Mesenchymal stem cell (in vitro differentiated cells and primary cell): Measurements from ENCODE around the gene DAO.

ENCODE experiments used
- DNase-seq: peaks from one replicate; pipeline ENCODE4 v3.0.0-alpha.2; 2013
- H2AFZ ChIP-seq: one replicate; pipeline ENCODE4 v1.6.1; 2013; ENCODE audit warnings: low read depth, mild to moderate bottlenecking, control low read depth, inconsistent platforms, low read length, moderate library complexity
- H2AK5ac ChIP-seq: 2 replicates; pipeline ENCODE4 v1.6.1; 2013; ENCODE audit warnings: low read length, moderate library complexity, mild to moderate bottlenecking, inconsistent platforms; ENCODE audit not compliant: severe bottlenecking
- H2BK120ac ChIP-seq: one replicate; pipeline ENCODE4 v1.6.1; 2013; ENCODE audit warnings: low read depth, mild to moderate bottlenecking, inconsistent platforms, low read length, moderate library complexity
- H2BK12ac ChIP-seq, 2 experiments: one replicate each; pipeline ENCODE4 v1.6.1; 2013; ENCODE audit warnings: inconsistent platforms in 2 of 2, low read length in 2 of 2, mild to moderate bottlenecking in 2 of 2, moderate library complexity in 2 of 2, control low read depth in 1 of 2
- H2BK15ac ChIP-seq: one replicate; pipeline ENCODE4 v1.6.1; 2013; ENCODE audit warnings: mild to moderate bottlenecking, low read depth, inconsistent platforms; ENCODE audit not compliant: poor library complexity, severe bottlenecking
- H2BK5ac ChIP-seq: 2 replicates; pipeline ENCODE4 v1.6.1; 2013; ENCODE audit warnings: low read depth, mild to moderate bottlenecking, low read length, control low read depth, inconsistent platforms; ENCODE audit not compliant: poor library complexity, severe bottlenecking
- H3K14ac ChIP-seq, 2 experiments: one replicate each; pipeline ENCODE4 v1.6.1; 2013; ENCODE audit warnings: inconsistent platforms in 2 of 2, low read length in 2 of 2, control low read depth in 1 of 2, mild to moderate bottlenecking in 1 of 2, moderate library complexity in 1 of 2
- H3K18ac ChIP-seq, 2 experiments: one replicate each; pipeline ENCODE4 v1.6.1; 2013; ENCODE audit warnings: inconsistent platforms in 2 of 2, low read length in 2 of 2, control low read depth in 1 of 2, low read depth in 1 of 2, mild to moderate bottlenecking in 1 of 2
- H3K23ac ChIP-seq, 2 experiments: one replicate each; pipeline ENCODE4 v1.6.1; 2013; ENCODE audit warnings: inconsistent platforms in 2 of 2, low read length in 2 of 2, mild to moderate bottlenecking in 2 of 2, moderate library complexity in 2 of 2, control low read depth in 1 of 2
- H3K27ac ChIP-seq: 2 replicates; pipeline ENCODE4 v1.5.1; 2013; ENCODE audit warnings: mild to moderate bottlenecking, moderate library complexity, low read length, control low read depth, inconsistent platforms; ENCODE audit not compliant: poor library complexity, severe bottlenecking
- H3K27me3 ChIP-seq, 2 experiments: 2 replicates each; pipeline versions ENCODE4 v1.6.1 to v1.7.0; 2013; ENCODE audit warnings: low read length in 2 of 2, mild to moderate bottlenecking in 2 of 2, moderate library complexity in 2 of 2, control low read depth in 1 of 2, inconsistent platforms in 1 of 2; ENCODE audit not compliant: control insufficient read depth in 1 of 2, insufficient read depth in 1 of 2
- H3K36me3 ChIP-seq, 2 experiments: 2 replicates each; pipeline versions ENCODE4 v1.6.1 to v1.7.0; 2013; ENCODE audit warnings: low read length in 2 of 2, control low read depth in 1 of 2, inconsistent platforms in 1 of 2, low read depth in 1 of 2, mild to moderate bottlenecking in 1 of 2; ENCODE audit not compliant: insufficient read depth in 2 of 2, control insufficient read depth in 1 of 2
- H3K4ac ChIP-seq, 2 experiments: one replicate each; pipeline ENCODE4 v1.6.1; 2013; ENCODE audit warnings: inconsistent platforms in 2 of 2, low read length in 2 of 2, mild to moderate bottlenecking in 2 of 2, moderate library complexity in 2 of 2, control low read depth in 1 of 2, low read depth in 1 of 2
- H3K4me1 ChIP-seq: 2 replicates; pipeline ENCODE4 v1.6.1; 2013; ENCODE audit warnings: low read depth, low read length, control low read depth; ENCODE audit not compliant: control insufficient read depth, insufficient read depth
- H3K4me2 ChIP-seq: 2 replicates; pipeline ENCODE4 v1.6.1; 2013; ENCODE audit warnings: low read length, mild to moderate bottlenecking, inconsistent platforms; ENCODE audit not compliant: poor library complexity, severe bottlenecking
- H3K4me3 ChIP-seq, 2 experiments: 2 replicates each; pipeline versions ENCODE4 v1.5.1 to v1.7.0; 2013; ENCODE audit warnings: low read length in 2 of 2, mild to moderate bottlenecking in 2 of 2, control low read depth in 1 of 2, low read depth in 1 of 2; ENCODE audit not compliant: insufficient read depth in 1 of 2
- H3K79me1 ChIP-seq: replicated peaks from 2 replicates; pipeline ENCODE4 v1.6.1; 2013; ENCODE audit warnings: mild to moderate bottlenecking, control low read depth, low read length, inconsistent platforms; ENCODE audit not compliant: poor library complexity, severe bottlenecking
- H3K9ac ChIP-seq: 2 replicates; pipeline ENCODE4 v1.7.0; 2013; ENCODE audit warnings: mild to moderate bottlenecking, low read length, moderate library complexity
- H3K9me3 ChIP-seq: 2 replicates; pipeline ENCODE4 v1.7.0; 2013; ENCODE audit warnings: mild to moderate bottlenecking, low read length; ENCODE audit not compliant: control insufficient read depth
- H4K8ac ChIP-seq: one replicate; pipeline ENCODE4 v1.6.1; 2013; ENCODE audit warnings: inconsistent platforms, mild to moderate bottlenecking, low read length, moderate library complexity
- H4K91ac ChIP-seq: one replicate; pipeline ENCODE4 v1.6.1; 2013; ENCODE audit warnings: mild to moderate bottlenecking, low read length, inconsistent platforms
- WGBS: methylation state at CpG from one replicate; pipeline ENCODE4 v1.1.7; 2013; ENCODE audit warnings: mixed read lengths; 5-methylcytosine and 5-hydroxymethylcytosine counted together

Gene DAO

DNA sequence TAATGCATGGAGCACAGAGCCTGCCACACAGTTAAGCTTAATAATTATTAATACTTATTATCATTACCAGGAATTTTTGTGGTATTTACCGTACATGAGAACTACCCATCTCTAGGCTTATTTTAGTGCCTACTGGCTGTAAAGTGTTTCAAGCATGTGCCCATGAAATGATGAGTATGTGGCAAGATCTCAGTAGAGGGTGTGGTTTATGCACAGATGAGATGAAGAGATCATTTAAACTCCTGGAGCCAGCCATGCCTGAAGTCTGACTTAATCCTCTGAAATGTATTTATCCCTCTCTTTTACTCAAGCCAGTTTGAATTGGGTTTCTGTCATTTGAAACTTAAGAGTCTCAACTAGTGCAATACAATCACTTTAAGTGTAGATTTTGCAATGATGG, 60.2 kb downstream of the DAO start:
- no peak overlapping the region for H2BK12ac ChIP-seq
- no peak overlapping the region for H3K18ac ChIP-seq
- H4K8ac ChIP-seq: no peak overlapping the region
- DNase-seq: no peak
- no peak overlapping the region for H3K27ac ChIP-seq
- H3K4ac ChIP-seq: no peak overlapping the region
- no peak overlapping the region for H3K4me3 ChIP-seq
- H2AFZ ChIP-seq: no peak overlapping the region
- H3K27me3 ChIP-seq: peaks cover 30 to 46% of the 10 kb centered on the region in 2 experiments
- H2BK120ac ChIP-seq: no peak overlapping the region
- no peak overlapping the region for H3K9ac ChIP-seq
- H2AK5ac ChIP-seq: no peak overlapping the region
- H3K4me1 ChIP-seq: no peaks in the 10 kb centered on the region
- H2BK5ac ChIP-seq: no peak overlapping the region
- no peaks in the 10 kb centered on the region for H3K36me3 ChIP-seq
- H3K14ac ChIP-seq: no peak overlapping the region
- 67% methylated on average over 1 of the region's 1 CpG for WGBS
- no peak overlapping the region for H3K4me2 ChIP-seq
- no peak overlapping the region for H3K23ac ChIP-seq
- H3K79me1 ChIP-seq: no peaks in the 10 kb centered on the region
- H4K91ac ChIP-seq: no peak overlapping the region
- H2BK15ac ChIP-seq: no peak overlapping the region
- no peaks in the 10 kb centered on the region for H3K9me3 ChIP-seq

DNA sequence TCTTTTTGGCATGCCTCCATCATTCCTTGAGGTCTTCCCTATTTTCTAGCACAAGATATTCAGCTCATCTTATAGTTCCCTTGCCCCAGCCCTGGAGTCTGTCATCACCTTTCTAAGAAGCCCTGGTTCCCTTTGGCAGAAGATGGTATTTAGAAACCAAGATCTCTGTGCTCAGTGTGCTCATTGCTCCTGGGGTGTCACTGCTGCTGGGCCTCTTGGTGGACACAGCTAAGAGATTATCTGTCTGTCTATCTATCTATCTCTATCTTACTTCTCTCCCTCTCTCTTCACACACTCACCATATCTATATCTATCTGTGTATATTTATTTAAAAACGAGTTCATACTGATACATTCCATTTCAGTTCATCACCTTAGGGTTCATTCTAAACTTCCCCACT, 67.2 kb downstream of the DAO start:
- H3K4me3 ChIP-seq: no peak overlapping the region
- H2AFZ ChIP-seq: no peak overlapping the region
- no peak overlapping the region for H2BK12ac ChIP-seq
- no peak overlapping the region for H3K27ac ChIP-seq
- DNase-seq: no peak
- no peak overlapping the region for H2AK5ac ChIP-seq
- peaks cover 4% of the 10 kb centered on the region for H3K4me1 ChIP-seq
- peaks cover 3% of the 10 kb centered on the region in 2 experiments for H3K27me3 ChIP-seq
- H4K91ac ChIP-seq: no peak overlapping the region
- no peak overlapping the region for H4K8ac ChIP-seq
- no peak overlapping the region for H3K14ac ChIP-seq
- H2BK5ac ChIP-seq: no peak overlapping the region
- no peak overlapping the region for H3K9ac ChIP-seq
- no peaks in the 10 kb centered on the region for H3K79me1 ChIP-seq
- no peak overlapping the region for H2BK120ac ChIP-seq
- H3K18ac ChIP-seq: no peak overlapping the region
- peaks cover 20% of the 10 kb centered on the region for H3K9me3 ChIP-seq
- H3K4me2 ChIP-seq: no peak overlapping the region
- H2BK15ac ChIP-seq: no peak overlapping the region
- WGBS: 63% methylated on average over 1 of the region's 1 CpG
- no peak overlapping the region for H3K4ac ChIP-seq
- no peaks in the 10 kb centered on the region for H3K36me3 ChIP-seq
- no peak overlapping the region for H3K23ac ChIP-seq

DNA sequence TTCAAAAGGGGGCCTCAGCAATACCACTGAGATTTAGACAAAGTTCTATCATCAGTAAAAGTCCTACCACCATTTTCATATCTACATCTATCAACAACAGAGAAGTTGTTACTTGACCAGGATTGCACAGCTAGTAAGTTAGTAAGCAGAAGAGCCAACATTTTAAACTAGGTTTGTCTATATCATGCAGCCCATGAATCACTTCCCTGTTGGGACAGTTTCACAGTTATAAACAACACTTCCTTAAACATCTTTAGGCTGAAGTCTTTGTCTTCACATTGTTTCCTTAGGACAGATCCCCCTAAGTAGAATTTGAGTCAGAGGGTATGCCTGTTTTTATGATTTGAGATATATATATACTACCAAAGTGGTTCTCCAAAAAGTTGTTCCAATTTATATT, 68.5 kb downstream of the DAO start:
- no peak overlapping the region for H4K91ac ChIP-seq
- no peak overlapping the region for H3K4me2 ChIP-seq
- H3K36me3 ChIP-seq: no peaks in the 10 kb centered on the region
- peaks cover 20% of the 10 kb centered on the region for H3K9me3 ChIP-seq
- H3K14ac ChIP-seq: no peak overlapping the region
- no peak overlapping the region for H3K23ac ChIP-seq
- H2BK5ac ChIP-seq: no peak overlapping the region
- H2BK120ac ChIP-seq: no peak overlapping the region
- no peak overlapping the region for H3K27ac ChIP-seq
- H3K27me3 ChIP-seq: peaks cover 0 to 3% of the 10 kb centered on the region in 2 experiments
- DNase-seq: no peak
- H3K4me1 ChIP-seq: peaks cover 4% of the 10 kb centered on the region
- H3K79me1 ChIP-seq: no peaks in the 10 kb centered on the region
- no peak overlapping the region for H3K18ac ChIP-seq
- no peak overlapping the region for H2AFZ ChIP-seq
- no peak overlapping the region for H2BK12ac ChIP-seq
- H3K4ac ChIP-seq: no peak overlapping the region
- H2BK15ac ChIP-seq: no peak overlapping the region
- no peak overlapping the region for H4K8ac ChIP-seq
- no peak overlapping the region for H2AK5ac ChIP-seq
- no peak overlapping the region for H3K4me3 ChIP-seq
- H3K9ac ChIP-seq: no peak overlapping the region

DNA sequence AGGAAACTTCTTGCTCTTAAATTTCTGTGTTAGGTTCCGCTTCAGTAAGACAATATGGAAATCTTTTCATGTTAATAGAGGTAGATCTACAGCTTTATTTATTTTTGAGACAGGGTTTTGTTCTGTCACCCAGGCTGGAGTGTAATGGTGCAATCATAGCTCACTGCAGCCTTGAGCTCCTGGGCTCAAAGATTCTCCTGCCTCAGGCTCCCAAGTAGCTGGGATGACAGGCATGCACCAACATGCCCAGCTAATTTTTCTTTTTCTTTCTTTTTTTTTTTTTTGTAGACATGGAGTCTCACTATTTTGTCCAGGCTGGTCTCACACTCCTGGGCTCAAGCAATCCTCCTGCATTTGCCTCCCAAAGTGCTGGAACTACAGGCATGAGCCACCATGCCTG, 70.1 kb downstream of the DAO start:
- Histone ChIP-seq H3K4me3 (no peak overlapping the region), H3K27me3 (peaks cover 0 to 12% of the 10 kb centered on the region in 2 experiments), H4K8ac (no peak overlapping the region), H3K18ac (no peak overlapping the region), H3K9me3 (peaks cover 20% of the 10 kb centered on the region), H2AK5ac (no peak overlapping the region), H2BK12ac (no peak overlapping the region), H3K9ac (no peak overlapping the region), H2BK120ac (no peak overlapping the region), H3K23ac (no peak overlapping the region), H2BK15ac (no peak overlapping the region), H4K91ac (no peak overlapping the region), H3K79me1 (no peaks in the 10 kb centered on the region), H2AFZ (no peak overlapping the region), H3K36me3 (no peaks in the 10 kb centered on the region), H3K4me2 (no peak overlapping the region), H3K14ac (no peak overlapping the region), H3K4ac (no peak overlapping the region), H3K27ac (no peak overlapping the region), H2BK5ac (no peak overlapping the region), H3K4me1 (peaks cover 4% of the 10 kb centered on the region)
- no peak for DNase-seq
- 100% methylated on average over 1 of the region's 1 CpG for WGBS
